GM23338 (cell line): ENCODE data around the gene TMEM178B. TPM values are rescaled to one million over a fixed set of nuclear protein-coding genes. Genes with fewer than 3 reads are reported as not detected.

ENCODE experiments used
- ATAC-seq: fragments of 200-7000 bp; cut with Tn5 transposase; 3 replicates; pipeline ENCODE4 v1.9.1; 2020
- DNase-seq: peaks from one replicate; pipeline ENCODE4 v3.0.0-alpha.2; 2015; ENCODE audit warnings: low spot score
- H2AFZ ChIP-seq: fragments of 200-600 bp; sonication (generic); 2 replicates; pipeline ENCODE4 v1.8.0; 2016; ENCODE audit warnings: antibody characterized with exemption, mild to moderate bottlenecking, moderate library complexity
- H3F3A ChIP-seq: fragments of 200-600 bp; sonication (generic); replicated peaks from 2 replicates; pipeline ENCODE4 v1.8.0; 2017; ENCODE audit warnings: antibody characterized with exemption, mixed run types, low read depth
- H3K27ac ChIP-seq: fragments of 200-600 bp; sonication (generic); 2 replicates; pipeline ENCODE4 v1.6.1; 2016; ENCODE audit warnings: low read depth
- H3K27me3 ChIP-seq: fragments of 200-600 bp; sonication (generic); 2 replicates; pipeline ENCODE4 v1.8.0; 2016; ENCODE audit warnings: mild to moderate bottlenecking, mixed run types, moderate library complexity; ENCODE audit not compliant: insufficient read depth
- H3K36me3 ChIP-seq: fragments of 200-600 bp; sonication (generic); 2 replicates; pipeline ENCODE4 v1.8.0; 2016; ENCODE audit warnings: mild to moderate bottlenecking; ENCODE audit not compliant: insufficient read depth
- H3K4me1 ChIP-seq: fragments of 200-600 bp; sonication (generic); 2 replicates; pipeline ENCODE4 v1.8.0; 2016; ENCODE audit warnings: mild to moderate bottlenecking, moderate library complexity; ENCODE audit not compliant: insufficient read depth
- H3K4me2 ChIP-seq: fragments of 200-600 bp; sonication (generic); 2 replicates; pipeline ENCODE4 v1.7.1; 2017; ENCODE audit warnings: mixed run types
- H3K4me3 ChIP-seq: fragments of 200-600 bp; sonication (generic); 2 replicates; pipeline ENCODE4 v1.6.1; 2016; ENCODE audit warnings: mixed run types
- H3K79me2 ChIP-seq: fragments of 200-600 bp; sonication (generic); replicated peaks from 2 replicates; pipeline ENCODE4 v1.8.0; 2017; ENCODE audit warnings: mild to moderate bottlenecking; ENCODE audit not compliant: insufficient read depth
- H3K9me2 ChIP-seq: fragments of 200-600 bp; sonication (generic); 2 replicates; pipeline ENCODE4 v1.8.0; 2017; ENCODE audit not compliant: insufficient read depth
- H4K20me1 ChIP-seq: fragments of 200-600 bp; sonication (generic); replicated peaks from 2 replicates; pipeline ENCODE4 v1.8.0; 2017; ENCODE audit warnings: mild to moderate bottlenecking; ENCODE audit not compliant: insufficient read depth
- H3K27ac Mint-ChIP-seq: 2 replicates; pipeline ENCODE4 v1.8.0; 2020; ENCODE audit warnings: inconsistent platforms, mild to moderate bottlenecking, moderate library complexity, mixed read lengths
- H3K27me3 Mint-ChIP-seq: 3 replicates; pipeline ENCODE4 v1.8.0; 2022; ENCODE audit warnings: low read depth, mild to moderate bottlenecking, moderate library complexity, mixed read lengths, inconsistent platforms; ENCODE audit not compliant: insufficient read depth, poor library complexity
- H3K36me3 Mint-ChIP-seq: 3 replicates; pipeline ENCODE4 v1.8.0; 2021; ENCODE audit warnings: low read depth, mild to moderate bottlenecking, inconsistent platforms, moderate library complexity, mixed read lengths
- H3K4me1 Mint-ChIP-seq: 3 replicates; pipeline ENCODE4 v1.8.0; 2020; ENCODE audit warnings: mild to moderate bottlenecking, inconsistent platforms, mixed read lengths
- H3K4me3 Mint-ChIP-seq: 3 replicates; pipeline ENCODE4 v1.8.0; 2021; ENCODE audit warnings: moderate library complexity, mild to moderate bottlenecking, inconsistent platforms, mixed read lengths
- H3K9me3 Mint-ChIP-seq: 3 replicates; pipeline ENCODE4 v1.8.0; 2020; ENCODE audit warnings: moderate library complexity, mild to moderate bottlenecking, inconsistent platforms, mixed read lengths
- CREB1 ChIP-seq: fragments of 250-450 bp; sonication (Bioruptor Pico); IDR thresholded peaks from 2 replicates; pipeline ENCODE4 v1.5.0; 2020; ENCODE audit warnings: low read depth, mild to moderate bottlenecking, moderate library complexity
- EZH2 ChIP-seq: fragments of 200-600 bp; sonication (generic); IDR thresholded peaks from one replicate; pipeline ENCODE4 v1.8.0; 2017; ENCODE audit warnings: antibody characterized with exemption, mild to moderate bottlenecking, low read depth; ENCODE audit not compliant: unreplicated experiment
- EZH2phosphoT487 ChIP-seq: fragments of 200-600 bp; sonication (generic); IDR thresholded peaks from one replicate; pipeline ENCODE4 v1.8.1; 2018; ENCODE audit warnings: antibody characterized with exemption; ENCODE audit not compliant: unreplicated experiment
- JUNB ChIP-seq: IDR thresholded peaks from one replicate; pipeline ENCODE4 v1.6.1; 2016; ENCODE audit warnings: antibody characterized with exemption; ENCODE audit not compliant: unreplicated experiment
- NANOG ChIP-seq: IDR thresholded peaks from 2 replicates; pipeline ENCODE4 v1.6.1; 2016; ENCODE audit warnings: antibody characterized with exemption, borderline replicate concordance
- POLR2AphosphoS5 ChIP-seq: IDR thresholded peaks from 2 replicates; pipeline ENCODE4 v1.6.1; 2016; ENCODE audit warnings: antibody characterized with exemption, low read depth
- STAT1 ChIP-seq: IDR thresholded peaks from one replicate; pipeline ENCODE4 v1.6.1; 2016; ENCODE audit warnings: antibody characterized with exemption; ENCODE audit not compliant: unreplicated experiment
- ZNF331 ChIP-seq: fragments of 250-450 bp; sonication (Bioruptor Pico); IDR thresholded peaks from 2 replicates; pipeline ENCODE4 v1.5.0; 2020; ENCODE audit warnings: low read depth, mild to moderate bottlenecking, moderate library complexity
- polyA plus RNA-seq: library from polyadenylated mRNA; unstranded; fragments of >200 nt; fragmentation: Nextera tagmentation; extraction: Ambion mirVana; gene quantifications from 2 replicates; pipeline ENCODE4 v1.2.1, GENCODE V29; 2016
- total RNA-seq: library from RNA; depleted of rRNA; stranded (reverse); fragments of >200 nt; shearing (Covaris generic); gene quantifications from 2 replicates; pipeline ENCODE4 v1.2.3, GENCODE V29; 2014
- TF ChIP-seq, protein P1 (sequence below), 2 experiments: fragments of 200-600 bp in 1 of 2; sonication (generic) in 1 of 2; conservative IDR thresholded peaks; 2 replicates each; pipeline versions ENCODE4 v1.5.1 to v1.6.1; 2016 to 2017; ENCODE audit warnings: antibody characterized with exemption in 2 of 2, low read depth in 2 of 2, mild to moderate bottlenecking in 2 of 2, moderate library complexity in 1 of 2
- TF ChIP-seq, protein P2 (sequence below): IDR thresholded peaks from 2 replicates; pipeline ENCODE4 v1.6.1; 2016; ENCODE audit warnings: antibody characterized with exemption
- TF ChIP-seq, protein P3 (sequence below): IDR thresholded peaks from one replicate; pipeline ENCODE4 v1.6.1; 2018; ENCODE audit warnings: antibody characterized with exemption; ENCODE audit not compliant: unreplicated experiment

TMEM178B gene
- total and polyA plus RNA-seq, 2 experiments from 2014 or later, result 4.9 to 15.6 TPM

DNA sequence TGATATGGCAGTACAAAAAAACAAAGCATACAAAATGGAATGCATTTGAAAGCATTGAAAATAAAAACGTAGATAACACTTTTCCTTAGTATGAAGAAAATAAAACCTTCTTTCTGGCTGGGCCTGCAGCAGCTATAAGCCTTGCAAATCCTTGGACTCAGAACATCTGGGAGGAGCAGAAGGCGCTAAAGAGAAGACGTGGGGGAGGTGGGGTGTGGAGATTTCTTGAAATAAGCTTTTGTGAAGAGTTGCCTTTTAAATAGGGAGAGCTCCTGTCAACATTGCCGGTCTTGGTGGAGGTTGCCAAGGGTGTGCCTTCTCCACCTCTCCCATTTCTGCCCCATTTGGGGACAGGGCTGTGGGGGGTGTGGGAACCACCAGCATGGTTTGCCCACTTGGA is 128.7 kb downstream of the TMEM178B start:
- Mint-ChIP-seq H3K27me3 (peaks cover 7% of the 10 kb centered on the region), H3K9me3 (no peaks in the 10 kb centered on the region), H3K4me3 (no peak overlapping the region), H3K36me3 (no peaks in the 10 kb centered on the region), H3K4me1 (peaks cover 45% of the 10 kb centered on the region), H3K27ac (no peak overlapping the region)
- Histone ChIP-seq H3K4me2 (no peak overlapping the region), H3F3A (no peaks in the 10 kb centered on the region), H3K79me2 (peaks cover 11% of the 10 kb centered on the region; the same call in 1 of the 2 replicates), H3K4me1 (peaks cover 22% of the 10 kb centered on the region), H4K20me1 (no peaks in the 10 kb centered on the region), H2AFZ (no peak overlapping the region), H3K27ac (no peak overlapping the region), H3K27me3 (no peaks in the 10 kb centered on the region), H3K9me2 (no peaks in the 10 kb centered on the region), H3K36me3 (no peaks in the 10 kb centered on the region), H3K4me3 (no peak overlapping the region)
- DNase-seq, result no peak
- ATAC-seq, result no peak
- TF ChIP-seq EZH2 (no peak), POLR2AphosphoS5 (no peak), STAT1 (no peak), ZNF331 (no peak), NANOG (no peak)
- TF ChIP-seq, protein P1, sequence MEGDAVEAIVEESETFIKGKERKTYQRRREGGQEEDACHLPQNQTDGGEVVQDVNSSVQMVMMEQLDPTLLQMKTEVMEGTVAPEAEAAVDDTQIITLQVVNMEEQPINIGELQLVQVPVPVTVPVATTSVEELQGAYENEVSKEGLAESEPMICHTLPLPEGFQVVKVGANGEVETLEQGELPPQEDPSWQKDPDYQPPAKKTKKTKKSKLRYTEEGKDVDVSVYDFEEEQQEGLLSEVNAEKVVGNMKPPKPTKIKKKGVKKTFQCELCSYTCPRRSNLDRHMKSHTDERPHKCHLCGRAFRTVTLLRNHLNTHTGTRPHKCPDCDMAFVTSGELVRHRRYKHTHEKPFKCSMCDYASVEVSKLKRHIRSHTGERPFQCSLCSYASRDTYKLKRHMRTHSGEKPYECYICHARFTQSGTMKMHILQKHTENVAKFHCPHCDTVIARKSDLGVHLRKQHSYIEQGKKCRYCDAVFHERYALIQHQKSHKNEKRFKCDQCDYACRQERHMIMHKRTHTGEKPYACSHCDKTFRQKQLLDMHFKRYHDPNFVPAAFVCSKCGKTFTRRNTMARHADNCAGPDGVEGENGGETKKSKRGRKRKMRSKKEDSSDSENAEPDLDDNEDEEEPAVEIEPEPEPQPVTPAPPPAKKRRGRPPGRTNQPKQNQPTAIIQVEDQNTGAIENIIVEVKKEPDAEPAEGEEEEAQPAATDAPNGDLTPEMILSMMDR (conservative IDR thresholded peaks at IDR 0.05; ENCODE audit: low read depth in 2 of 2), result no peak

DNA sequence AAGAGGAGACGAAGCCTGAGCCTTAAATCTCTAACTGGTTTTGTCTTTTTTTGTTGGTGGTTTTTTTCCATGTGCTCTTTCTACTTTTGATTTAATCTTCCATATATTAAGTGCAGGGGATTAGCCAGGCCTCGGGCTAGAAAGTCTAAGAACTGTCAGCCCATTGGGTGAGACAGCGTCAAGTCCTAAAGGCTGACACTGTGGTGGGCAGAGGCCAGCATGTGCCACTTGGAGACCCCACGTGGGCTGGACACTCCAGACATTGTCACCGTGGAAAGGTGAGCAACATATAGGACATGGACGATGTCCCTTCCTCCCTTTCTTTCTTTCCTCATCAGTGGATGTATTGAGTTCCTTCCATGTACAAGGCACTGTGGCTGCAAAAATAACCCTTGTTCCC is 129.3 kb downstream of the TMEM178B start:
- Mint-ChIP-seq H3K4me1 (peaks cover 40% of the 10 kb centered on the region), H3K9me3 (no peaks in the 10 kb centered on the region), H3K36me3 (no peaks in the 10 kb centered on the region), H3K27me3 (peaks cover 7% of the 10 kb centered on the region), H3K4me3 (no peak overlapping the region), H3K27ac (no peak overlapping the region)
- Histone ChIP-seq H3K4me3 (no peak overlapping the region), H3F3A (no peaks in the 10 kb centered on the region), H3K79me2 (peaks cover 13% of the 10 kb centered on the region; the same call in 1 of the 2 replicates), H2AFZ (no peak overlapping the region), H3K4me1 (peaks cover 24% of the 10 kb centered on the region), H3K9me2 (no peaks in the 10 kb centered on the region), H3K36me3 (no peaks in the 10 kb centered on the region), H3K27me3 (no peaks in the 10 kb centered on the region), H4K20me1 (no peaks in the 10 kb centered on the region), H3K27ac (no peak overlapping the region), H3K4me2 (no peak overlapping the region)
- no peak for ATAC-seq
- DNase-seq, result no peak
- TF ChIP-seq STAT1 (no peak), NANOG (no peak), POLR2AphosphoS5 (no peak), JUNB (no peak), EZH2phosphoT487 (no peak), CREB1 (no peak)
- TF ChIP-seq, protein P2, sequence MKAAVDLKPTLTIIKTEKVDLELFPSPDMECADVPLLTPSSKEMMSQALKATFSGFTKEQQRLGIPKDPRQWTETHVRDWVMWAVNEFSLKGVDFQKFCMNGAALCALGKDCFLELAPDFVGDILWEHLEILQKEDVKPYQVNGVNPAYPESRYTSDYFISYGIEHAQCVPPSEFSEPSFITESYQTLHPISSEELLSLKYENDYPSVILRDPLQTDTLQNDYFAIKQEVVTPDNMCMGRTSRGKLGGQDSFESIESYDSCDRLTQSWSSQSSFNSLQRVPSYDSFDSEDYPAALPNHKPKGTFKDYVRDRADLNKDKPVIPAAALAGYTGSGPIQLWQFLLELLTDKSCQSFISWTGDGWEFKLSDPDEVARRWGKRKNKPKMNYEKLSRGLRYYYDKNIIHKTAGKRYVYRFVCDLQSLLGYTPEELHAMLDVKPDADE, result no peak
- TF ChIP-seq, protein P3, sequence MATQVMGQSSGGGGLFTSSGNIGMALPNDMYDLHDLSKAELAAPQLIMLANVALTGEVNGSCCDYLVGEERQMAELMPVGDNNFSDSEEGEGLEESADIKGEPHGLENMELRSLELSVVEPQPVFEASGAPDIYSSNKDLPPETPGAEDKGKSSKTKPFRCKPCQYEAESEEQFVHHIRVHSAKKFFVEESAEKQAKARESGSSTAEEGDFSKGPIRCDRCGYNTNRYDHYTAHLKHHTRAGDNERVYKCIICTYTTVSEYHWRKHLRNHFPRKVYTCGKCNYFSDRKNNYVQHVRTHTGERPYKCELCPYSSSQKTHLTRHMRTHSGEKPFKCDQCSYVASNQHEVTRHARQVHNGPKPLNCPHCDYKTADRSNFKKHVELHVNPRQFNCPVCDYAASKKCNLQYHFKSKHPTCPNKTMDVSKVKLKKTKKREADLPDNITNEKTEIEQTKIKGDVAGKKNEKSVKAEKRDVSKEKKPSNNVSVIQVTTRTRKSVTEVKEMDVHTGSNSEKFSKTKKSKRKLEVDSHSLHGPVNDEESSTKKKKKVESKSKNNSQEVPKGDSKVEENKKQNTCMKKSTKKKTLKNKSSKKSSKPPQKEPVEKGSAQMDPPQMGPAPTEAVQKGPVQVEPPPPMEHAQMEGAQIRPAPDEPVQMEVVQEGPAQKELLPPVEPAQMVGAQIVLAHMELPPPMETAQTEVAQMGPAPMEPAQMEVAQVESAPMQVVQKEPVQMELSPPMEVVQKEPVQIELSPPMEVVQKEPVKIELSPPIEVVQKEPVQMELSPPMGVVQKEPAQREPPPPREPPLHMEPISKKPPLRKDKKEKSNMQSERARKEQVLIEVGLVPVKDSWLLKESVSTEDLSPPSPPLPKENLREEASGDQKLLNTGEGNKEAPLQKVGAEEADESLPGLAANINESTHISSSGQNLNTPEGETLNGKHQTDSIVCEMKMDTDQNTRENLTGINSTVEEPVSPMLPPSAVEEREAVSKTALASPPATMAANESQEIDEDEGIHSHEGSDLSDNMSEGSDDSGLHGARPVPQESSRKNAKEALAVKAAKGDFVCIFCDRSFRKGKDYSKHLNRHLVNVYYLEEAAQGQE, result no peak
- TF ChIP-seq, protein P1 (conservative IDR thresholded peaks at IDR 0.05; ENCODE audit: low read depth in 2 of 2), result no peak
